ENCODE data around the gene PRMT3.

The PRMT3 gene

GRCh38 chr11:20453657-20454316 is 66.3 kb downstream of the PRMT3 start:
- no peak overlapping the region for H3K4me3 ChIP-seq (ENCODE audit: low read length in 2 of 2)
- H2BK15ac ChIP-seq (ENCODE audit: low read length): no peak overlapping the region
- H3K9ac ChIP-seq (ENCODE audit: low read depth, low read length, poor library complexity): no peak overlapping the region
- H4K8ac ChIP-seq (ENCODE audit: low read depth, low read length): no peak overlapping the region
- WGBS, 2 donors (ENCODE audit: extremely low coverage in 2 of 2, insufficient read length in 2 of 2, insufficient replicate concordance in 1 of 2): no CpG with 5 or more reads among the region's 4 CpGs
- H3K14ac ChIP-seq (ENCODE audit: low read length): no peak overlapping the region
- no peak overlapping the region for H2AFZ ChIP-seq (ENCODE audit: low read length)
- H3K27me3 ChIP-seq (ENCODE audit: control insufficient read depth in 3 of 3, insufficient read depth in 3 of 3, low read depth in 1 of 3, low read length in 3 of 3): no peaks in the 10 kb centered on the region
- H3K4me2 ChIP-seq (ENCODE audit: insufficient read depth, low read length, poor library complexity, severe bottlenecking): no peak overlapping the region
- H3K18ac ChIP-seq (ENCODE audit: low read length): no peak overlapping the region
- no peak for DNase-seq (ENCODE audit: low spot score)
- no peak overlapping the region for H2AK5ac ChIP-seq (ENCODE audit: low read depth, low read length)
- H3K4me1 ChIP-seq (ENCODE audit: control insufficient read depth in 2 of 2, insufficient read depth in 1 of 2, low read depth in 1 of 2, low read length in 2 of 2): no peaks in the 10 kb centered on the region
- no peak overlapping the region for H2BK120ac ChIP-seq (ENCODE audit: low read depth, low read length)
- no peak overlapping the region for H3K27ac ChIP-seq (replicated peaks; ENCODE audit: low read length)
- H3K9me3 ChIP-seq (replicated peaks in 1 of 2; ENCODE audit: control insufficient read depth in 2 of 2, insufficient read depth in 1 of 2, low read depth in 1 of 2, low read length in 2 of 2): no peaks in the 10 kb centered on the region
- H3K4ac ChIP-seq (ENCODE audit: low read length): no peak overlapping the region
- H3K23ac ChIP-seq (ENCODE audit: low read depth, low read length, poor library complexity): no peak overlapping the region
- H2BK12ac ChIP-seq (ENCODE audit: low read length): no peak overlapping the region
- peaks cover 0 to 8% of the 10 kb centered on the region in 2 donors for H3K36me3 ChIP-seq (replicated peaks in 1 of 2; ENCODE audit: control insufficient read depth in 2 of 2, insufficient read depth in 2 of 2, low read length in 2 of 2)
- no peaks in the 10 kb centered on the region for H3K79me1 ChIP-seq (ENCODE audit: low read depth, low read length)
- H2BK5ac ChIP-seq (ENCODE audit: low read length): no peak overlapping the region
- no peak overlapping the region for H4K91ac ChIP-seq (ENCODE audit: low read depth, low read length, poor library complexity)

- H3K23ac ChIP-seq (ENCODE audit: low read depth, low read length, poor library complexity): no peak overlapping the region
- WGBS, 2 donors (ENCODE audit: extremely low coverage in 2 of 2, insufficient read length in 2 of 2, insufficient replicate concordance in 1 of 2): no CpG with 5 or more reads among the region's 4 CpGs
- no peak overlapping the region for H4K91ac ChIP-seq (ENCODE audit: low read depth, low read length, poor library complexity)
- H2BK5ac ChIP-seq (ENCODE audit: low read length): no peak overlapping the region
- H2AK5ac ChIP-seq (ENCODE audit: low read depth, low read length): no peak overlapping the region
- H3K36me3 ChIP-seq (replicated peaks in 1 of 2; ENCODE audit: control insufficient read depth in 2 of 2, insufficient read depth in 2 of 2, low read length in 2 of 2): peaks cover 0 to 9% of the 10 kb centered on the region in 2 donors
- H3K9me3 ChIP-seq (replicated peaks in 1 of 2; ENCODE audit: control insufficient read depth in 2 of 2, insufficient read depth in 1 of 2, low read depth in 1 of 2, low read length in 2 of 2): no peaks in the 10 kb centered on the region
- no peak overlapping the region for H3K4me2 ChIP-seq (ENCODE audit: insufficient read depth, low read length, poor library complexity, severe bottlenecking)
- H3K4me1 ChIP-seq (ENCODE audit: control insufficient read depth in 2 of 2, insufficient read depth in 1 of 2, low read depth in 1 of 2, low read length in 2 of 2): no peaks in the 10 kb centered on the region
- H2BK12ac ChIP-seq (ENCODE audit: low read length): no peak overlapping the region
- no peak overlapping the region for H3K27ac ChIP-seq (replicated peaks; ENCODE audit: low read length)
- H2BK15ac ChIP-seq (ENCODE audit: low read length): no peak overlapping the region
- H2BK120ac ChIP-seq (ENCODE audit: low read depth, low read length): no peak overlapping the region
- H3K9ac ChIP-seq (ENCODE audit: low read depth, low read length, poor library complexity): no peak overlapping the region
- no peak for DNase-seq (ENCODE audit: low spot score)
- no peak overlapping the region for H4K8ac ChIP-seq (ENCODE audit: low read depth, low read length)
- H2AFZ ChIP-seq (ENCODE audit: low read length): no peak overlapping the region
- no peaks in the 10 kb centered on the region for H3K27me3 ChIP-seq (ENCODE audit: control insufficient read depth in 3 of 3, insufficient read depth in 3 of 3, low read depth in 1 of 3, low read length in 3 of 3)
- H3K79me1 ChIP-seq (ENCODE audit: low read depth, low read length): no peaks in the 10 kb centered on the region
- H3K4me3 ChIP-seq (ENCODE audit: low read length in 2 of 2): no peak overlapping the region
- no peak overlapping the region for H3K14ac ChIP-seq (ENCODE audit: low read length)
- H3K18ac ChIP-seq (ENCODE audit: low read length): no peak overlapping the region
- H3K4ac ChIP-seq (ENCODE audit: low read length): no peak overlapping the region
These were observed 69.7 kb downstream of the PRMT3 start for GRCh38 chr11:20457001-20457799.

- Histone ChIP-seq H3K36me3 (replicated peaks in 1 of 2; ENCODE audit: control insufficient read depth in 2 of 2, insufficient read depth in 2 of 2, low read length in 2 of 2) (peaks cover 0 to 7% of the 10 kb centered on the region in 2 donors), H3K27ac (replicated peaks; ENCODE audit: low read length) (no peak overlapping the region), H3K18ac (ENCODE audit: low read length) (no peak overlapping the region), H3K4me1 (ENCODE audit: control insufficient read depth in 2 of 2, insufficient read depth in 1 of 2, low read depth in 1 of 2, low read length in 2 of 2) (no peaks in the 10 kb centered on the region), H3K9ac (ENCODE audit: low read depth, low read length, poor library complexity) (no peak overlapping the region), H2BK12ac (ENCODE audit: low read length) (no peak overlapping the region), H3K9me3 (replicated peaks in 1 of 2; ENCODE audit: control insufficient read depth in 2 of 2, insufficient read depth in 1 of 2, low read depth in 1 of 2, low read length in 2 of 2) (no peaks in the 10 kb centered on the region), H3K4me2 (ENCODE audit: insufficient read depth, low read length, poor library complexity, severe bottlenecking) (no peak overlapping the region), H2BK5ac (ENCODE audit: low read length) (no peak overlapping the region), H3K14ac (ENCODE audit: low read length) (no peak overlapping the region), H4K8ac (ENCODE audit: low read depth, low read length) (no peak overlapping the region), H3K4ac (ENCODE audit: low read length) (no peak overlapping the region), H2BK120ac (ENCODE audit: low read depth, low read length) (no peak overlapping the region), H3K27me3 (ENCODE audit: control insufficient read depth in 3 of 3, insufficient read depth in 3 of 3, low read depth in 1 of 3, low read length in 3 of 3) (no peaks in the 10 kb centered on the region), H2AFZ (ENCODE audit: low read length) (no peak overlapping the region), H3K4me3 (ENCODE audit: low read length in 2 of 2) (no peak overlapping the region), H3K79me1 (ENCODE audit: low read depth, low read length) (no peaks in the 10 kb centered on the region), H2AK5ac (ENCODE audit: low read depth, low read length) (no peak overlapping the region), H3K23ac (ENCODE audit: low read depth, low read length, poor library complexity) (no peak overlapping the region), H2BK15ac (ENCODE audit: low read length) (no peak overlapping the region), H4K91ac (ENCODE audit: low read depth, low read length, poor library complexity) (no peak overlapping the region)
- no peak for DNase-seq (ENCODE audit: low spot score)
- WGBS, 2 donors (ENCODE audit: extremely low coverage in 2 of 2, insufficient read length in 2 of 2, insufficient replicate concordance in 1 of 2): no CpG with 5 or more reads among the region's 3 CpGs
These were observed 70.6 kb downstream of the PRMT3 start for GRCh38 chr11:20457934-20458680.
